SK-N-MC (cell line): ENCODE data around the gene FBXO31.

Source experiments
- EZH2 ChIP-seq: fragments of 200-600 bp; sonication (generic); IDR thresholded peaks from one replicate; pipeline ENCODE4 v1.6.1; 2017; ENCODE audit warnings: antibody characterized with exemption
- FOXP2 ChIP-seq: optimal IDR thresholded peaks from 2 replicates; pipeline ENCODE3; 2011; ENCODE audit warnings: mild to moderate bottlenecking, moderate library complexity; ENCODE audit not compliant: insufficient read depth; ENCODE audit errors: extremely low read length, control extremely low read depth
- POLR2AphosphoS5 ChIP-seq: IDR thresholded peaks from 2 replicates; pipeline ENCODE4 v1.6.1; 2012; ENCODE audit warnings: mild to moderate bottlenecking, low read depth, low read length, borderline replicate concordance

- TF ChIP-seq EZH2: no peak
- TF ChIP-seq POLR2AphosphoS5: no peak
- no peak for TF ChIP-seq FOXP2
Measured at GRCh38 chr16:87420026-87421002, 36.7 kb upstream of the FBXO31 start.
